WTC11 (cell line): ENCODE data around the gene MAB21L4. TPM values are rescaled to one million over a fixed set of nuclear protein-coding genes. Genes with fewer than 3 reads are reported as not detected.

Source experiments
- ATAC-seq: fragments of 200-7000 bp; cut with Tn5 transposase; 2 replicates; pipeline ENCODE4 v1.10.0; 2021; ENCODE audit warnings: mild to moderate bottlenecking, moderate library complexity
- CTCF ChIA-PET: fragments of 300-600 bp; sonication (Branson Sonifier 250); formaldehyde crosslinking; loops from one replicate; lab custom pipeline; 2021; ENCODE audit warnings: antibody characterized with exemption; lab: Charles Lee
- POLR2A ChIA-PET: fragments of 350-600 bp; sonication (Branson Sonifier 250); formaldehyde crosslinking; loops from one replicate; lab custom pipeline; 2021; ENCODE audit warnings: antibody characterized with exemption; lab: Charles Lee
- DNase-seq: peaks from one replicate; pipeline ENCODE4 v3.0.0; 2021; ENCODE audit warnings: low spot score
- H3K27ac Mint-ChIP-seq: 2 replicates; pipeline ENCODE4 v1.8.0; 2021; ENCODE audit warnings: mixed read lengths
- H3K27me3 Mint-ChIP-seq: 2 replicates; pipeline ENCODE4 v1.8.0; 2021; ENCODE audit warnings: low read depth, mild to moderate bottlenecking, moderate library complexity, mixed read lengths
- H3K36me3 Mint-ChIP-seq: 2 replicates; pipeline ENCODE4 v1.8.0; 2021; ENCODE audit warnings: mixed read lengths
- H3K4me1 Mint-ChIP-seq: 2 replicates; pipeline ENCODE4 v1.8.0; 2022; ENCODE audit warnings: mixed read lengths
- H3K4me3 Mint-ChIP-seq: 2 replicates; pipeline ENCODE4 v1.8.0; 2021; ENCODE audit warnings: mild to moderate bottlenecking, moderate library complexity, mixed read lengths
- H3K9me3 Mint-ChIP-seq: 2 replicates; pipeline ENCODE4 v1.8.0; 2021; ENCODE audit warnings: mixed read lengths
- ESRRA ChIP-seq: sonication (generic); formaldehyde crosslinking; IDR thresholded peaks from 2 replicates; pipeline ENCODE4 v1.8.1; 2022; ENCODE audit warnings: mild to moderate bottlenecking, missing genetic modification reagents, borderline replicate concordance
- GRHL2 ChIP-seq: fragments of 250-450 bp; sonication (Bioruptor Pico); IDR thresholded peaks from 2 replicates; pipeline ENCODE4 v1.8.0; 2022; ENCODE audit warnings: mild to moderate bottlenecking, moderate library complexity; ENCODE audit not compliant: insufficient replicate concordance, severe bottlenecking
- GTF2I ChIP-seq: fragments of 250-450 bp; sonication (Bioruptor Pico); conservative IDR thresholded peaks from 2 replicates; pipeline ENCODE4 v1.4.0; 2021; ENCODE audit warnings: mild to moderate bottlenecking
- MXD4 ChIP-seq: fragments of 250-450 bp; sonication (Bioruptor Pico); IDR thresholded peaks from 2 replicates; pipeline ENCODE4 v1.8.0; 2021; ENCODE audit warnings: mild to moderate bottlenecking, moderate library complexity, borderline replicate concordance
- NR1H2 ChIP-seq: sonication (generic); formaldehyde crosslinking; IDR thresholded peaks from 2 replicates; pipeline ENCODE4 v1.9.0; 2021; ENCODE audit warnings: mild to moderate bottlenecking, moderate library complexity, missing genetic modification reagents
- NR2C2 ChIP-seq: sonication (generic); formaldehyde crosslinking; IDR thresholded peaks from 2 replicates; pipeline ENCODE4 v1.8.0; 2022; ENCODE audit warnings: mild to moderate bottlenecking, missing genetic modification reagents
- NR3C1 ChIP-seq: sonication (generic); formaldehyde crosslinking; conservative IDR thresholded peaks from 2 replicates; pipeline ENCODE4 v1.8.1; 2023; ENCODE audit warnings: low read depth, mild to moderate bottlenecking, missing genetic modification reagents
- PRRX2 ChIP-seq: fragments of 250-450 bp; sonication (Bioruptor Pico); IDR thresholded peaks from 2 replicates; pipeline ENCODE4 v1.8.0; 2021; ENCODE audit warnings: mild to moderate bottlenecking
- RELA ChIP-seq: sonication (generic); formaldehyde crosslinking; IDR thresholded peaks from 2 replicates; pipeline ENCODE4 v1.8.1; 2022; ENCODE audit warnings: missing genetic modification reagents, mild to moderate bottlenecking, borderline replicate concordance
- SMAD4 ChIP-seq: sonication (generic); formaldehyde crosslinking; IDR thresholded peaks from 2 replicates; pipeline ENCODE4 v1.8.0; 2022; ENCODE audit warnings: mild to moderate bottlenecking, missing genetic modification reagents
- SOX15 ChIP-seq: fragments of 250-450 bp; sonication (Bioruptor Pico); IDR thresholded peaks from 2 replicates; pipeline ENCODE4 v1.9.0; 2021; ENCODE audit warnings: mild to moderate bottlenecking
- TEAD1 ChIP-seq: sonication (generic); formaldehyde crosslinking; IDR thresholded peaks from 2 replicates; pipeline ENCODE4 v1.8.0; 2022; ENCODE audit warnings: mild to moderate bottlenecking, missing genetic modification reagents
- TP53 ChIP-seq: sonication (generic); formaldehyde crosslinking; IDR thresholded peaks from 2 replicates; pipeline ENCODE4 v1.8.1; 2023; ENCODE audit warnings: mild to moderate bottlenecking, missing genetic modification reagents
- ZBTB21 ChIP-seq: sonication (generic); formaldehyde crosslinking; IDR thresholded peaks from 2 replicates; pipeline ENCODE4 v1.8.1; 2023; ENCODE audit warnings: mild to moderate bottlenecking, missing genetic modification reagents, borderline replicate concordance
- ZNF219 ChIP-seq: sonication (generic); formaldehyde crosslinking; IDR thresholded peaks from 2 replicates; pipeline ENCODE4 v1.8.0; 2023; ENCODE audit warnings: missing genetic modification reagents, mild to moderate bottlenecking, borderline replicate concordance
- ZNF317 ChIP-seq: sonication (generic); formaldehyde crosslinking; IDR thresholded peaks from 2 replicates; pipeline ENCODE4 v1.8.1; 2023; ENCODE audit warnings: low read depth, mild to moderate bottlenecking, moderate library complexity, missing genetic modification reagents, borderline replicate concordance
- ZNF416 ChIP-seq: fragments of 250-450 bp; sonication (Bioruptor Pico); IDR thresholded peaks from 2 replicates; pipeline ENCODE4 v1.9.0; 2021; ENCODE audit warnings: mild to moderate bottlenecking, inconsistent platforms
- total RNA-seq: library from RNA; stranded (reverse); gene quantifications from 3 replicates; pipeline ENCODE4 v1.2.3, GENCODE V29; 2021
- TF ChIP-seq, protein P1 (sequence below): sonication (generic); formaldehyde crosslinking; IDR thresholded peaks from 2 replicates; pipeline ENCODE4 v1.8.1; 2022; ENCODE audit warnings: low read depth, missing genetic modification reagents, borderline replicate concordance
- TF ChIP-seq, protein P2 (sequence below): fragments of 250-450 bp; sonication (Bioruptor Pico); IDR thresholded peaks from 2 replicates; pipeline ENCODE4 v1.8.0; 2021; ENCODE audit warnings: mild to moderate bottlenecking
- TF ChIP-seq, protein P3 (sequence below): sonication (generic); formaldehyde crosslinking; conservative IDR thresholded peaks from 2 replicates; pipeline ENCODE4 v1.8.1; 2022; ENCODE audit warnings: mild to moderate bottlenecking, missing genetic modification reagents

Gene MAB21L4
- total RNA-seq, 1 experiment from 2014 or later = not detected

DNA sequence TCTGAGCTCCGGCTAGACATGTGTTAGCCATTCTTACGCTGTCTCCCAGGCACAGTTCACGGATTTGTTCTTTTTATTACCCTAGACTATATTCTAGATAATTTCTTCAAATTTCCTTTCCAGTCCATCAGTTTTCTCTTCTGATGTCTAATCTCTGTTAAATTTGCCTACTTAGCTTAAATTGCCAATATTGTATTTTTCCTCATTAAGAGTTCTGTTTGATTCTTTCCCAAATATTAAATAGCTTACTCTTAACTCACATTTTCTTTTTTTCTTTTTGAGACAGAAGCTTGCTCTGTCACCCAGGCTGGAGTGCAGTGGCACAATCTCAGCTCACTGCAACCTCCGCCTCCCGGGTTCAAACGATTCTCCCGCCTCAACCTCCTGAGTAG lies 31.4 kb upstream of the MAB21L4 start (continued):
- TF ChIP-seq ZNF416 (CRISPR knock-in tag) = no peak
- TF ChIP-seq ZNF317 (CRISPR knock-in tag) = no peak
- TF ChIP-seq NR1H2 = no peak

DNA sequence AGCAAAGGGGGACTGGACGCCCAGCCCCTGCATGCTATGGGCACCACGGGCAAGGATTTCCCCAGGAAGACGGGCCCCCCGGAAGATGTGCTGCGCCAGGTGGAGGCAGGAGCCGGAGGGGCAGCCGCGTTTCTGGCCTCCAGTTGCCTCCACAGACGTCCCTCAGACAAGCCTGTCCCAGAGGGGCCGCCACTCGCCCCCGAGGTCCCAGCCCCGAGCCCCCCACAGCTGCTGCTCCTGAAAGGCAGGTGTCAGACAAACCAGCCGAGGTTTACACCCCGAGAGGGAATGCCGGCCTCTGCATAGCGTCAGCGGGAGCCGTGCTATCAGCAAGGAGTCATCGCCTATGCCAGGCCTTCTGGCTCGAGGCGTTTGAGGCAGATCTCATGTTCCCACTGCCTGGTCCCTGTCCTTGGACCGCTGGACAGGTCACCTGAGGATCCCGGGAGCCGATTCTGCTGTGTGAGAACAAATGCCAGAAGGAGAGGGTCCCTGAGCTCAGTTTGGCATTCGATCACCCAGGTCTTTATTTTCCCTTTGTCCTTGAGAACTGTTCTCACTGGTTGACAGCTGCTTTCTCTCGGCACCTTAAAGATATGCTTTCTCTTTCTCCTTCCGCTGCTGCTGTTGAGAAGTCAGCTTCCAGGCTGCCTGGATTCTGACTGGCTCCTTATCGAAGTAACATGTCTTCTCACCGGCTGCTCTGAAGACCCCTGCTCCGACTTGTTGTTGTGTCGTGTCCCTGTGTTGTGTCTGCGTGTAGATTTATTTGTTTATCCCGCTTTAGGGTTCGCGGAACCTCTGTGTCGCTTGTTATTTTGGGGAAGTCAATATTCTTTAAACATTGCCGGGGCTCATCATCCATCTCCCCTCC lies 30.8 kb upstream of the MAB21L4 start:
- H3K4me1 Mint-ChIP-seq = no peaks in the 10 kb centered on the region
- H3K4me3 Mint-ChIP-seq = no peak overlapping the region
- POLR2A ChIA-PET = interaction anchor here (1.0 kb wide), 1 partner anchor 12 kb away, joined by 3 read pairs; no protein-coding TSS in a partner anchor
- CTCF ChIA-PET = interaction anchor here (1.1 to 1.7 kb wide), 4 partner anchors 11 to 76 kb away, joined by 4 to 13 read pairs (median 6); no protein-coding TSS in a partner anchor
- H3K27me3 Mint-ChIP-seq = no peaks in the 10 kb centered on the region
- DNase-seq (peak; percentile 11), ATAC-seq (no peak)
- no peaks in the 10 kb centered on the region for H3K36me3 Mint-ChIP-seq
- TF ChIP-seq NR3C1 (no peak), PRRX2 (CRISPR knock-in tag) (no peak), SMAD4 (CRISPR knock-in tag) (no peak), TP53 (no peak), ESRRA (CRISPR knock-in tag) (no peak), ZBTB21 (CRISPR knock-in tag) (no peak), TEAD1 (CRISPR knock-in tag) (no peak), GRHL2 (CRISPR knock-in tag) (no peak), GTF2I (no peak), SOX15 (no peak), MXD4 (CRISPR knock-in tag) (no peak), RELA (CRISPR knock-in tag) (no peak), NR2C2 (CRISPR knock-in tag) (no peak), ZNF219 (CRISPR knock-in tag) (no peak)
- TF ChIP-seq, protein P1, sequence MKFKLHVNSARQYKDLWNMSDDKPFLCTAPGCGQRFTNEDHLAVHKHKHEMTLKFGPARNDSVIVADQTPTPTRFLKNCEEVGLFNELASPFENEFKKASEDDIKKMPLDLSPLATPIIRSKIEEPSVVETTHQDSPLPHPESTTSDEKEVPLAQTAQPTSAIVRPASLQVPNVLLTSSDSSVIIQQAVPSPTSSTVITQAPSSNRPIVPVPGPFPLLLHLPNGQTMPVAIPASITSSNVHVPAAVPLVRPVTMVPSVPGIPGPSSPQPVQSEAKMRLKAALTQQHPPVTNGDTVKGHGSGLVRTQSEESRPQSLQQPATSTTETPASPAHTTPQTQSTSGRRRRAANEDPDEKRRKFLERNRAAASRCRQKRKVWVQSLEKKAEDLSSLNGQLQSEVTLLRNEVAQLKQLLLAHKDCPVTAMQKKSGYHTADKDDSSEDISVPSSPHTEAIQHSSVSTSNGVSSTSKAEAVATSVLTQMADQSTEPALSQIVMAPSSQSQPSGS (CRISPR knock-in tag) = no peak
- TF ChIP-seq, protein P2, sequence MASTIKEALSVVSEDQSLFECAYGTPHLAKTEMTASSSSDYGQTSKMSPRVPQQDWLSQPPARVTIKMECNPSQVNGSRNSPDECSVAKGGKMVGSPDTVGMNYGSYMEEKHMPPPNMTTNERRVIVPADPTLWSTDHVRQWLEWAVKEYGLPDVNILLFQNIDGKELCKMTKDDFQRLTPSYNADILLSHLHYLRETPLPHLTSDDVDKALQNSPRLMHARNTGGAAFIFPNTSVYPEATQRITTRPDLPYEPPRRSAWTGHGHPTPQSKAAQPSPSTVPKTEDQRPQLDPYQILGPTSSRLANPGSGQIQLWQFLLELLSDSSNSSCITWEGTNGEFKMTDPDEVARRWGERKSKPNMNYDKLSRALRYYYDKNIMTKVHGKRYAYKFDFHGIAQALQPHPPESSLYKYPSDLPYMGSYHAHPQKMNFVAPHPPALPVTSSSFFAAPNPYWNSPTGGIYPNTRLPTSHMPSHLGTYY (CRISPR knock-in tag) = no peak
- TF ChIP-seq, protein P3, sequence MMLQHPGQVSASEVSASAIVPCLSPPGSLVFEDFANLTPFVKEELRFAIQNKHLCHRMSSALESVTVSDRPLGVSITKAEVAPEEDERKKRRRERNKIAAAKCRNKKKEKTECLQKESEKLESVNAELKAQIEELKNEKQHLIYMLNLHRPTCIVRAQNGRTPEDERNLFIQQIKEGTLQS (CRISPR knock-in tag) = no peak
- no peaks in the 10 kb centered on the region for H3K9me3 Mint-ChIP-seq
- peak overlapping the region; percentile 1; the same call in 1 of the 2 replicates for H3K27ac Mint-ChIP-seq
